ENCODE results near the gene GPR63.
"Not testable (repeated sequence)": the region's sequence is repeated elsewhere in the genome, so short reads cannot be mapped to it uniquely, and the experiment has no call there.

DNA sequence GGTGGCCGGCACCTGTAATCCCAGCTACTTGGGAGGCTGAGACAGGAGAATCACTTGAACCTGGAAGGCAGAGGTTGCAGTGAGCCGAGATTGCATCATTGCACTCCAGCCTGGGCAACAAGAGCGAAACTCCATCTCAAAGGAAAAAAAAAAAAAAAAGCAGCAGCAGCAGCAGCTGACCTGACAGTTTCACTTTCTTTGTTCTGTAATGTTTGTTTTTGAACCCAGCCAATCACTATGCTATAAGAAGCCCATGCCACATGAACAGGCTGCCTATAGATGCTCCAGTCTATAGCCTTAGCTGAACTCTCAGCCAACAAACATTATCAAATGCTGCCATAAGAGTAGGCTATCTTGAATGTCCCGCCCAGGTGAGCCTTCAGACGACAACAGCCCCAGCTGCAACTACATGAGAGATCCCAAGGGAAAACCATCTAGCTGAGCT is 47.9 kb upstream of the GPR63 start:
- not testable (repeated sequence) for TF ChIP-seq EZH2 (IDR thresholded peaks at IDR 0.05; ENCODE audit: borderline replicate concordance, insufficient read depth, low read depth, low read length, poor library complexity, severe bottlenecking)
- TF ChIP-seq, protein P1, sequence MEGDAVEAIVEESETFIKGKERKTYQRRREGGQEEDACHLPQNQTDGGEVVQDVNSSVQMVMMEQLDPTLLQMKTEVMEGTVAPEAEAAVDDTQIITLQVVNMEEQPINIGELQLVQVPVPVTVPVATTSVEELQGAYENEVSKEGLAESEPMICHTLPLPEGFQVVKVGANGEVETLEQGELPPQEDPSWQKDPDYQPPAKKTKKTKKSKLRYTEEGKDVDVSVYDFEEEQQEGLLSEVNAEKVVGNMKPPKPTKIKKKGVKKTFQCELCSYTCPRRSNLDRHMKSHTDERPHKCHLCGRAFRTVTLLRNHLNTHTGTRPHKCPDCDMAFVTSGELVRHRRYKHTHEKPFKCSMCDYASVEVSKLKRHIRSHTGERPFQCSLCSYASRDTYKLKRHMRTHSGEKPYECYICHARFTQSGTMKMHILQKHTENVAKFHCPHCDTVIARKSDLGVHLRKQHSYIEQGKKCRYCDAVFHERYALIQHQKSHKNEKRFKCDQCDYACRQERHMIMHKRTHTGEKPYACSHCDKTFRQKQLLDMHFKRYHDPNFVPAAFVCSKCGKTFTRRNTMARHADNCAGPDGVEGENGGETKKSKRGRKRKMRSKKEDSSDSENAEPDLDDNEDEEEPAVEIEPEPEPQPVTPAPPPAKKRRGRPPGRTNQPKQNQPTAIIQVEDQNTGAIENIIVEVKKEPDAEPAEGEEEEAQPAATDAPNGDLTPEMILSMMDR (IDR thresholded peaks at IDR 0.05): not testable (repeated sequence)

Data from B cell (primary cell).